C4-2B (cell line): Measurements from ENCODE around the gene PPARG.

Experiments used
- CTCF ChIP-seq: fragments of 450-650 bp; conservative IDR thresholded peaks from 2 replicates; pipeline ENCODE4 v1.5.1; 2017; ENCODE audit warnings: mild to moderate bottlenecking
- ZFX ChIP-seq: fragments of 450-650 bp; IDR thresholded peaks from 2 replicates; pipeline ENCODE4 v1.6.1; 2017

- TF ChIP-seq CTCF (no peak), ZFX (no peak)
Measured at GRCh38 chr3:12388185-12388584, 99.3 kb downstream of the PPARG start.
